ENCODE results near the gene GIMAP8.

The GIMAP8 gene

GRCh38 chr7:150465414-150465813 is 15.0 kb downstream of the GIMAP8 start:
- no peak for TF ChIP-seq REPIN1 (tag by site-specific recombination; IDR thresholded peaks at IDR 0.05; ENCODE audit: low read depth)
- TF ChIP-seq ZBTB10 (tag by site-specific recombination; IDR thresholded peaks at IDR 0.05), result no peak
- TF ChIP-seq SP3 (tag by site-specific recombination; IDR thresholded peaks at IDR 0.05), result no peak
- no peak for TF ChIP-seq ZNF792 (tag by site-specific recombination; IDR thresholded peaks at IDR 0.05)
- no peak for TF ChIP-seq PRDM6 (tag by site-specific recombination; IDR thresholded peaks at IDR 0.05)
- no peak for TF ChIP-seq ZNF692 (tag by site-specific recombination; IDR thresholded peaks at IDR 0.05)
- TF ChIP-seq HIC1 (tag by site-specific recombination; IDR thresholded peaks at IDR 0.05), result no peak
- no peak for TF ChIP-seq ZNF341 (tag by site-specific recombination; IDR thresholded peaks at IDR 0.05; ENCODE audit: low read depth)
- no peak for TF ChIP-seq BCL6B (tag by site-specific recombination; IDR thresholded peaks at IDR 0.05)
- no peak for TF ChIP-seq ZNF623 (tag by site-specific recombination; IDR thresholded peaks at IDR 0.05)
- no peak for TF ChIP-seq TRIM28 (IDR thresholded peaks at IDR 0.05; ENCODE audit: borderline replicate concordance, low read length)
- TF ChIP-seq ZNF302 (tag by site-specific recombination; IDR thresholded peaks at IDR 0.05; ENCODE audit: low read depth), result no peak
- no peak for TF ChIP-seq ZNF660 (tag by site-specific recombination; IDR thresholded peaks at IDR 0.05)
- no peak for TF ChIP-seq ZNF677 (tag by site-specific recombination; IDR thresholded peaks at IDR 0.05)
- no peak for TF ChIP-seq ZNF518A (tag by site-specific recombination; conservative IDR thresholded peaks at IDR 0.05; ENCODE audit: low read depth)
- no peak for TF ChIP-seq ZFHX2 (tag by site-specific recombination; conservative IDR thresholded peaks at IDR 0.05)
- TF ChIP-seq KLF8 (tag by site-specific recombination; IDR thresholded peaks at IDR 0.05), result no peak
- no peak for TF ChIP-seq ZNF324 (tag by site-specific recombination; IDR thresholded peaks at IDR 0.05)
- TF ChIP-seq ZBTB48 (tag by site-specific recombination; IDR thresholded peaks at IDR 0.05), result no peak
- Histone ChIP-seq H3K4me3 (ENCODE audit: low read depth, low read length) (no peak overlapping the region), H3K9me3 (ENCODE audit: control insufficient read depth, insufficient read depth, low read depth, low read length) (no peaks in the 10 kb centered on the region), H3K27ac (ENCODE audit: extremely low read depth, low read depth, low read length) (no peak overlapping the region), H3K36me3 (ENCODE audit: control insufficient read depth in 2 of 2, insufficient read depth in 1 of 2, low read length in 2 of 2) (no peaks in the 10 kb centered on the region), H3K4me1 (ENCODE audit: control insufficient read depth, insufficient read depth, low read length) (no peaks in the 10 kb centered on the region)
- ChIA-PET POLR2A (no interaction called here), CTCF (interaction anchor here (1.2 kb wide), 1 partner anchor 17 kb away, joined by 4 read pairs; no protein-coding TSS in a partner anchor)

Data from HEK293 (cell line).